Measurements from ENCODE around the gene WDR81.
"Not testable (repeated sequence)": the region's sequence is repeated elsewhere in the genome, so short reads cannot be mapped to it uniquely, and the experiment has no call there.

The WDR81 gene

DNA sequence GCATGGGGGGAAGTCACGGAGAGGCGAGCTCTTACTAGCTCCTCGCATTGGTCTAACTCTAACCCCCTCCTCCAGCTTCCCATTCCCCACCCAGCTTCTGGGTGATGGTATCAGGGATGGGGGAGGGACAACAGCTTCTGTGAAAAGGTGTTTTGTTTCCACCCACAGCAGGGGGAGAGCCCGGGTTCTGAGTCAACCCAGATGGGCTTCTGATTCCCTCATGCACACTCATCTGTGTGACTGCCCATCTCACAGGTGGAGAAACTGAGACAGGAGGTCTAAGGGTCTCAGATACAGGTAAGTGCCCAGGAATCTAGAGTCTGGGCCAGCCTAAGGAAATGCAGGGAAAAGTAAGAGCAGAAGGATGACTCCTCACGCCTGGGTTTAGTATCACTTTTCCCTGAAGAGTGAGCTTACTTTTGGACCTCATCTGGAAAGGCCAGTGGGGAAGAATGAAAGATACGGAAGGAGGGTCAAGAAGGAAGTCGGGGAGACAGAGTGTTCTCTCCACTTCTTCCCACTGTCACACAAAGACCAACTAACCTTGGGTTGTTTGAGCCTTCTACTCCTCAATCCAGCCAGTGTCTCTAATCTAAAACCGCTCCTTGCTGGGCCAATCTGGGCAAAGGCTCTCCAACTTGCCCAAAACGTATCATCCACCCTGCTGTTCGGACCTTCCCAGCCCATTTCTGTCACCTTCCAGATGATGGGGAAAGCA, 11.2 kb upstream of the WDR81 start:
- no peak for DNase-seq (ENCODE audit: low spot score)

DNA sequence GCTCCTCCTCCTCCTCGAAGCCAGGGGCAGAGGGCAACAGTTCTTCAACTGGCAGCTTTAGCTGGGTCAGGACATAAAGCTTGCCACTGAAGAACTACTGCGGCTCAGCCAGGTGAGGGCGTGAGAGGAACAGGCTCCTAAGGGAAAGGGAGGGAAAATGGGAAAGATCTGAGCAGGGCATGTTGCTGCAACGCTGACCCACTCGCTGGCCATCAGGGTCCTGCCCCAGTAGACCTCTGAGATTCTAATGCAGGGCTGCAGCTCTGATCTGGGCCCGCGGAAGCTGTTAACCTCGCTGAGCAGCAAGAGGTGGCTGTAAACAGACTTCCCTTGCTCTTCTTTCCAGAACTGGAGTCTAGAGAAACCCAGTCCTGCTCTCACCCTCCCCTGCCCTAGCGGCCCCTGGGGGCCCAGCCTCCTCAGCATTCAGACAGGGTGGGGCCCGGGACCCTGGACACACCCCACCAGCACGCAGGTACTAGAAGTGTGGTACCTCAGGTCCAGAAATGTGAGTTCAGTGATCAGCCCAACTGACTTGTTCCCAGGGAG, 10.6 kb upstream of the WDR81 start:
- peak; percentile 82 for DNase-seq (ENCODE audit: low spot score)

DNA sequence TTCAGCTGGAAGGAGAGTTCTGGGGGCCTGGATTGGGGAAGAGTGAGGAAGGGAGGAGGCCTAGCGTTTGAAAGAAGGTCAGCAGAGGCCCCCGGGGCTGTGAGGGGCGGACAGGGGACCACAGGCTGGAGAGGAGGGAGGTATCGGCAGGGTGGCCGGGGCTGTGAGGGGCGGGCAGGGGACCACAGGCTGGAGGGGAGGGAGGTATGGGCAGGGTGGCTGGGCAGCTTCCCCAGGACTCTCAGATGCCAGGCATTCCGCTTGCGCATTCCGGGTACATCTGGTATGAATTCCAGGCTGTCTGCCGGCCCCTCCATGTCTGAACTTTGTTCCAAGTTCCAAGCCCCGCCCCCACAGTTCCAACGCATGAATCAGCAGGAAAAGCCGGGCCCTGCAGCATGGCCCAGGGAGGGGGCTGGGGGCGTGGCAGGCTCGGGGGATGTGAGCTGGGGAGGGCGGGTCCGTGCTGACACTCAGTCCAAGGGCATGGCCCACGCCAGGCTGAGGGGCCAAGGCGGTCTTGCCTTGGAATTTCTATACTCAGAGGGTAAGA, 10.0 kb upstream of the WDR81 start:
- DNase-seq (ENCODE audit: low spot score) = peak; percentile 89

DNA sequence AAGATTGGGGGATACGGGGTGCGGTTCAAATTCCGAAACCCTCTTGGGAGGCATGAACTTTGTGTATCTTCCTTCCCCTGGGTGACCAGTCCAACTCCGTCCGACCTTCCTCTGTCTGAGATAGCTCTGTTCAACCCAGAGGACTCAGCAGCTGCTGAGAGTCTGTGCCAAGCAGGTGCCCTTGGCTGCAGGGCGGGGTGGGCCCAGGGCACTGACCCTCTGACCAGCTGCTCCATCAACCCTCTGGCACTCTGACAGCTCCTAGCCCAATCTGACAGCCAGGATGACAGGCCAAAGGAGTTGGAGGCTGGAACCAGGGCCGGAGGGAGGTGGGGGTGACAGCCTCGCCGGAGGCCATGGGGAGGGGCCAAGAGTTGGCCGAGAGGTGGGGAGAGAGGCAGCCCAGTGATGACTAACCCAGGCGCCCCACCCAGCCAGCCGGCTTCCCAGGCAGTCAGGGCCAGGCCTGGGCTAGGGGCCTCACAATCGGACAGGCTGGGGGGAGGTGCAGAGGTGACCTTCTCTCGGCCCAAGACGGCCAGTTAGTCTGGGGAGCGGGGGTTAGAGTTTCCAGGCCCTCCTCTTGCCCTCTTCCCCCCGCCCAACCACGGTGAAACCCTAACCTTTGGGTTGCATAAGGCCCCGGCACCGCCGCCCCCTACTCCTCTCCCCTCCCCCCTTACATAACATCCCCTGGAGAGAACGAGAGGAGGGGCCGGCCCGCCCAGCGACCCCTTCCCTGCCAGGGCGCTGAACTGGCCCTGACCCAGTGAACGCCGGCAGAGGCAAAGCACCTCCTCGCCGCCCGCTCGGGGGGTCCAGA, 9.3 kb upstream of the WDR81 start:
- peak; percentile 55 for DNase-seq (ENCODE audit: low spot score)

DNA sequence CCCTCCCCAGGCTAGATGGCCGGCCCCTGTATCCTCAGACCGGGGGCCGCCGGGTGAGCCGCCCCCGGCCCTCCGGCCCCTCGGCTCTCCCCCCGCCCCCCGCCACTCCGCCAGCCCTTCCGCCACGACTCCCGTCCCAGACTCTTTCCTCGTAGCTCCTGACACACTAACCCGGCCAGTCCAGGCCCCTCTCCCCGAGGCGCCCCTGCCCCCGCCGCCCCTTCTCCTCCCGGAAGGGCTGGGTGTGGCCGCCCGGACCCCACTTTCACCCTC, 8.8 kb upstream of the WDR81 start:
- DNase-seq (ENCODE audit: low spot score) = no peak

DNA sequence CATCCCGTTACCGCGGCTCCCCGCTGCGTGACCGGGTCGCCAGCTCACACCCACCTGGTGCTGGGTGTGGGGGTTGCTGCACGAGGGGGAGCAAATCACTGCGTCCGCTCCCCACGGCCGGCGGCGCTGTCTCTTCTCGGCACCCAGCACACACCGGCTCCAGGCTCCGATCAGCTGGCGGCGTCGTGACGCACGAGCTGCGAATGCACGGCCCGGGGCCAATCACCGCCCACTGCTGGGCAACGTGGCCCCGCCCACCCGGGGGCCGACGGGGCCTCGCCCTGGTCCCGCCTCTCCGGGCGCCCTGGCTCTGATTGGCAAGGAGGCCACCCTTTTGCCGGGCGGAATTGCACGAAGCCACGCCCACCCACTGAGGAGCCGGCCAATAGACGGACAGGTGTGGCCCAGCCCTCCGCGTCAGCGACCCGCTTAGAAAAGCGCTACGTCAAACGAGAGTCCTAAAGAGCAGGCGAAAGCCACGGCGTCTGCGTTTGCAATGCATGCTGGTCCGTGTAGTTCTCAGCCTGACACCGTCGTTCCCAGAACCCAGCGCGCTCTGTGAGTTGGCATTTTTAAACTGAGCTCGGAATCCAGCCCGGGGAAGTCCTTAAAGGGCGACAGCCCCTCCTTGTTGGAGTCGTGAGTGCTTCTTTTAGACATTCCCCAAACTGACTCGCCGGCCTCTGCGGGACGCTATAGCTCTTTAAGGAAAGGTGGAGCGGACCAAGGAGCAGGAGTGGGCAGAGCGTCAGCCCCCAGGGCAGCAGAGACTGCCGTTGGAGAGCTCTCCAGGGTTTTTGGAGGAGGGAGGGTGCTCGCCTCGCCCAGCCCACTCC, 8.2 kb upstream of the WDR81 start:
- peak; percentile 100 for DNase-seq (ENCODE audit: low spot score)

DNA sequence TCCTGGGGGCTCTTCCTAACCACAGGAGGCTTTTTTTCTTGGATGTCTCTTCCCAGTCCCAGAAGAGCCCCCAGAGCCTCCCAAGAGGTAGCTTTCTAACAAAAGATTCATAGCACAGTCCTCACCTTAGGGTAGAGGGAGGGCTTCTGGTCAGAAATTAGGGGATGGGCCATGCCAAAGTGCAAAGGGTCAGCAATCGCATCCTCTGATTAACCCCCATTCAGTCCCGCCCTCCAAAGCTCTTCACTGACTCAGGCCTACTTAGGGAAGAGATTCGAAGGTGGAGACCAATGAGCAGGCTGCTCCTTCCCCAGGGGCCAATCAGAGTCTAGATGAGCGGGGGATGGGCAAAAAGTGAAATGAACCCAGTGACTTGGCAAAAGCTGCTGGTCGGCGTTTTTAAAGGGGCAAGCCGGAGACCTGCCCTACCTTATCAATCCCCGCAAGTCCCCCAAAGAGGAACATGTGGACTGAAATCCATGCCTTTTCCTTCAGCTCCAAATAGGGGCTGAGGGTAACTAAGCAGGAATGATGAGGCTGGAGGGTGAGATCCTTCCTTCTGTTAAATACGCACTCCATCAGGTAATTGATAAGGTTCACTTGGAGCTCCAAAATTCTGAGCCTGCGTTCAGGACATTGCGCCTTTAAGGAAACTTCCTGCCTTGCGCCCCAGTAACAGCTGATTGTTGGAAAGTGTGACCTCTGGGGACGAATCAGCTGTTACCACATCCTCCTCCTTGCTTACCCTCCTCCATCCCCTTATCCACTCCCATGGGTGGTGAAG, 7.4 kb upstream of the WDR81 start:
- peak; percentile 99 for DNase-seq (ENCODE audit: low spot score)

DNA sequence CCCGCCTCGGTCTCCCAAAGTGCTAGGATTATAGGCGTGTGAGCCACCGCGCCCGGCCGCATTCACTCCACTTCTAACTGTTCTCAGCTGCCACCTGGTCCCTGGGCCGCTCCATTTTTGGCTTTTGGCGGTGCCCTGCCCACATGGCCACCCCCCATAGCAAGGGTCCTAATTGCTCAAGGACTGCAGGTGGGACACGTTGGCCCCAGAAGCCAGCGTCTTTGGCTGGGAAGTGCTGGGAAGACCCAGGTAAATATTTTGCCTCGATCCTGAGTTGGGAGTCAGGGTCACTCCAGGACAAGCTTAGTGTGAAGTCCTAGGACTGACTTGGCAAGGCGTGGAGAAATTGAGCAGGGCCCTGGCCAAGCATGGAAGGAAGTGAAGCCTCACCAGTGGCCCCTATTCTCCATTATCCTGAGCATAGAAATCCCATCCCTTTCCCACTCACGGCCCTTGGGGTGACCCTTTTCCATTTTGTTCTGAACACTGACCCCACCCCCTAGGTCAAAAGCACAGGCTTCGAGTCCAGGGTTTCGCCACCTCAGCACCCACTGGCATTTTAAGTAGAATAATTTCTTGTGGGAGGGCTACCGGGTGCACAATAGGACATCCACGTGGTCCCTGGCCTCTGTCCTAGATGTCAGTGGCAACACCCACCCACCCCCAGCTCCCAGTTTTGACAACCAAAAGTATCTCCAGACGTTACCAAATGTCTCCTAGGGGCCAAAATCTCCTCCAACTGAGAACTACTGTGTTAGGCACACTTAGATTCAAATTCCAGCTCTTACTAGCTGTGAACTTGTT, 5.9 kb upstream of the WDR81 start:
- no peak for DNase-seq (ENCODE audit: low spot score)

DNA sequence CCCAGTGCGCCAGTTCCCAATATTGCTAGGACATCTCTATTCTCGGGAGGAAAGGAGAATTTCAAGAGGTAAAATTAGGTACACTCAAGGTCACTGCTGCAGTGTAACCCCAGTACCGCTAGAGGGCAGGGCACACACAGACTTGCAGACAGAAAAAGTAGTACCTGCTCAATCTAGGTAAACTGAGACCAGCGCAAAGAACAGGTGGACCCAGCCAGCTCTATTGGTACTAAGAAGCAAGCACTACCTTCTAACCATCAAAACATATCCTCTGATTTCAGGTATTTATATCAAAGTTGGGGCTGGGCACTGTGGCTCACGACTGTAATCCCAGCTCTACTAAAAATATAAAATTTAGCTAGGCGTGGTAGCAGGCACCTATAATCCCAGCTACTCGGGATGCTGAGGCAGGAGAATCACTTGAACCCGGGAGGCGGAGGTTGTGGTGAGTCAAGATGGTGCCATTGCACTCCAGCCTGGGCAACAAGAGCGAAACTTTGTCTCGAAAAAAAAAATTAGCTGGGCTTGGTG, 3.6 kb upstream of the WDR81 start:
- DNase-seq (ENCODE audit: low spot score) = peak; percentile 80

DNA sequence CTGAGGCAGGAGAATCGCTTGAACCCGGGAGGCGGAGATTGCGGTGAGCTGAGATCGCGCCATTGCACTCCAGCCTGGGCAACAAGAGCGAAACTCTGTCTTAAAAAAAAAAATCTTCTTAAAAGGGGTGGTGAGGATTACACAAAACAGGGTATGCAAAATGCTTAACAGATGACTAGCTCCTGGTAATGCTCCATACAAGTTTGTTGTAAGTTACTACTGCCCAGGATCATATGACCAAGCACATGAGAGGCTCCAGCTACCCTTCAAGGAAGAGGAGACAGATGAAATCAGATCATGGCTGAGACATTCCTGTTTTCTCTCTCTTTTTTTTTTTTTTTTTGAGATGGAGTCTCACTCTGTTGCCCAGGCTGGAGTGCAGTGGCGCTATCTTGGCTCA, 2.5 kb upstream of the WDR81 start:
- DNase-seq (ENCODE audit: low spot score) = not testable (repeated sequence)

DNA sequence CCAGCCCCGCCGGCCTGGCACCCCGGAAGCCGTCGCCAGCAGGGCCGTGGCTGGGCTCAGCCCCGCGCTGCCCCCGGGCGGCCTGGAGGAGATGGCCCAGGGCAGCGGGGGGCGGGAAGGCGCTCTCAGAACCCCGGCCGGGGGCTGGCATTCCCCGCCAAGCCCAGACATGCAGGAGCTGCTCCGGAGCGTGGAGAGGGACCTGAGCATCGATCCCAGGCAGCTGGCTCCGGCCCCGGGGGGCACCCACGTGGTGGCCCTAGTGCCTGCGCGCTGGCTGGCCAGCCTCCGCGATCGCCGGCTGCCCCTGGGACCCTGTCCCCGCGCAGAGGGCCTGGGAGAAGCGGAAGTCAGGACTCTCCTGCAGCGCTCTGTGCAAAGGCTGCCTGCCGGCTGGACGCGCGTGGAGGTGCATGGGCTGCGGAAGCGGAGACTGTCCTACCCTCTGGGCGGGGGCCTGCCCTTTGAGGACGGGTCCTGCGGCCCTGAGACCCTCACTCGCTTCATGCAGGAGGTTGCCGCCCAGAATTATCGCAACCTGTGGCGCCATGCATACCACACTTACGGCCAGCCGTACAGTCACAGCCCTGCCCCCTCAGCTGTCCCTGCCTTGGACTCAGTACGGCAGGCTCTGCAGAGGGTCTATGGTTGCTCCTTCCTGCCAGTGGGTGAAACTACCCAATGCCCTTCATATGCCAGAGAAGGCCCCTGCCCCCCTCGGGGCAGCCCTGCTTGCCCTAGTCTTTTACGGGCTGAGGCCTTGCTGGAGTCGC, 551 bp downstream of the WDR81 start:
- DNase-seq (ENCODE audit: low spot score) = no peak

DNA sequence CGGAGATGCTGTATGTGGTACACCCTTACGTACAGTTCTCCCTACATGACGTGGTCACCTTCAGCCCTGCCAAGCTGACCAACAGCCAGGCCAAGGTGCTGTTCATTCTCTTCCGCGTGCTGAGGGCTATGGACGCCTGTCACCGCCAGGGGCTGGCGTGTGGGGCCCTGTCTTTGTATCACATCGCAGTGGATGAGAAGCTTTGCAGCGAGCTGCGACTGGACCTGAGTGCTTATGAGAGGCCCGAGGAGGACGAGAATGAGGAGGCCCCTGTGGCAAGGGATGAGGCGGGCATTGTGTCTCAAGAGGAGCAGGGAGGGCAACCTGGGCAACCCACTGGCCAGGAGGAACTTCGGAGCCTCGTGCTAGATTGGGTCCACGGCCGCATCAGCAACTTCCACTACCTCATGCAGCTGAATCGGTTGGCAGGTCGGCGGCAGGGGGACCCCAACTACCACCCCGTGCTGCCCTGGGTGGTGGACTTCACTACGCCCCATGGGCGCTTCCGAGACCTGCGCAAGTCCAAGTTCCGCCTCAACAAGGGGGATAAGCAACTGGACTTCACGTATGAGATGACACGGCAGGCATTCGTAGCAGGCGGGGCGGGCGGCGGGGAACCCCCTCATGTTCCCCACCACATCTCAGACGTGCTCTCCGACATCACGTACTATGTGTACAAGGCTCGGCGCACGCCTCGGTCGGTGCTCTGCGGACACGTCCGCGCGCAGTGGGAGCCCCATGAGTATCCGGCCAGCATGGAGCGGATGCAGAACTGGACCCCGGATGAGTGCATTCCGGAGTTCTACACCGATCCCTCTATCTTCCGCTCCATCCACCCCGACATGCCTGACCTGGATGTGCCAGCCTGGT, 1.4 kb downstream of the WDR81 start:
- no peak for DNase-seq (ENCODE audit: low spot score)

DNA sequence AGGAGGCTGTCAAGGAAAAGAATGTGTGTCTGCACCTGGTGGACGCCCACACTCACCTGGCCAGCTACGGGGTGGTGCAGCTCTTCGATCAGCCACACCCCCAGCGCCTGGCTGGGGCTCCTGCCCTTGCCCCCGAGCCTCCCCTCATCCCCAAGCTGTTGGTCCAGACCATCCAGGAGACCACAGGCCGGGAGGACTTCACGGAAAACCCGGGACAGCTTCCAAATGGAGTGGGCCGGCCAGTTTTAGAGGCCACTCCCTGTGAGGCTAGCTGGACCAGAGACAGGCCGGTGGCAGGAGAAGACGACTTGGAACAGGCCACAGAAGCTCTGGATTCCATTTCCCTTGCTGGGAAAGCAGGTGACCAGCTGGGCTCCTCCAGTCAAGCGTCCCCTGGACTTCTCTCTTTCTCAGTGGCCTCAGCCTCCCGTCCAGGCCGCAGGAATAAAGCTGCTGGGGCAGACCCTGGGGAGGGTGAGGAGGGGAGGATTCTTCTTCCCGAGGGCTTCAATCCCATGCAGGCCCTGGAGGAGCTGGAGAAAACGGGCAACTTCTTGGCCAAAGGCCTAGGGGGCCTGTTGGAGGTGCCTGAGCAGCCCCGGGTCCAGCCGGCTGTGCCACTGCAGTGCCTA, 2.2 kb downstream of the WDR81 start:
- no peak for DNase-seq (ENCODE audit: low spot score)

DNA sequence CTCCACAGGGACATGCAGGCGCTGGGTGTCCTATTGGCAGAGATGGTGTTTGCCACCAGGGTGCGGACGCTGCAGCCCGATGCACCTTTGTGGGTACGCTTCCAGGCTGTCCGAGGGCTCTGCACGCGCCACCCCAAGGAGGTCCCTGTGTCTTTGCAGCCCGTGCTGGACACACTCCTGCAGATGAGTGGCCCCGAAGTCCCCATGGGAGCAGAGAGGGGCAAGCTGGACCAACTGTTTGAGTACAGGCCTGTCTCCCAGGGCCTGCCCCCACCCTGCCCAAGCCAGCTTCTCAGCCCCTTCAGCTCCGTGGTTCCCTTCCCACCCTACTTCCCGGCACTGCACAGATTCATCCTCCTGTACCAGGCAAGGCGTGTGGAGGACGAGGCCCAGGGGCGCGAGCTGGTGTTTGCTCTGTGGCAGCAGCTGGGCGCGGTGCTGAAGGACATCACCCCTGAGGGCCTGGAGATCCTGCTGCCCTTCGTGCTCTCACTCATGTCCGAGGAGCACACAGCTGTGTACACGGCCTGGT, 2.8 kb downstream of the WDR81 start:
- no peak for DNase-seq (ENCODE audit: low spot score)

DNA sequence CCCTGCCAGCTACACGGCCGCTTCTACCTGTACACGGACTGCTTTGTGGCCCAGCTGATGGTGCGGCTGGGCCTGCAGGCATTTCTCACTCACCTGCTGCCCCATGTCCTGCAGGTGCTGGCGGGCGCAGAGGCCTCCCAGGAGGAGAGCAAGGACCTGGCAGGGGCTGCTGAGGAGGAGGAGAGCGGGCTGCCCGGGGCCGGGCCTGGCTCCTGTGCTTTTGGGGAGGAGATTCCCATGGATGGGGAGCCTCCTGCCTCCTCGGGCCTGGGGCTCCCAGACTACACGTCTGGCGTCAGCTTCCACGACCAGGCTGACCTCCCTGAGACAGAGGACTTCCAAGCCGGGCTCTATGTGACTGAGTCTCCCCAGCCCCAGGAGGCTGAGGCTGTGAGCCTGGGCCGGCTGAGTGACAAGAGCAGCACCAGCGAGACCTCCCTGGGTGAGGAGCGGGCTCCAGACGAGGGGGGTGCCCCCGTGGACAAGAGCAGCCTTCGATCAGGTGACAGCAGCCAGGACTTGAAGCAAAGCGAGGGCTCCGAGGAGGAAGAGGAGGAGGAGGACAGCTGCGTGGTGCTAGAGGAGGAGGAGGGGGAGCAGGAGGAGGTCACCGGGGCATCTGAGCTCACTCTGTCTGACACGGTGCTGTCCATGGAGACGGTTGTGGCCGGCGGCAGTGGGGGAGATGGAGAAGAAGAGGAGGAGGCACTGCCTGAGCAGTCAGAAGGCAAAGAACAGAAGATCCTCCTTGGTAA, 3.5 kb downstream of the WDR81 start:
- no peak for DNase-seq (ENCODE audit: low spot score)

DNA sequence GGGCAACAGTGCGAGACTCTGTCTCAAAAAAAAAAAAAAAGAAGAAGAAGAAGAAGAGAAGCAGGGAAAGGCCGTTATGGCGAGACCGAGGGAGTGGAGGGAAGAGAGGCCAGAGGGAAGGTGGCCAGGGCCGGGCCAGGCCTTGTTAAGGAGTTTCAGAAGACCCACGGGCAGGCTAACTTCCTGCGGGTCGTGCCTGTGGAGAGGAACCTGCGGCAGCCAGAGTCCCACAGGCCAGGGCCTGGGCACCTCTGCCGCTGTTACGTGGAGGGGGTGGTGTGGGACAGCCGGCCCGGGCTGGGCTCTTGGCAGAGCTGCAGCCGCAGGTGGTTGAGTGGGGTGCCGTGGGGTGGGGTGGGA, 5.4 kb downstream of the WDR81 start:
- no peak for DNase-seq (ENCODE audit: low spot score)
